ENCODE measurements around the gene NPHS2.
"Not testable (repeated sequence)": the region's sequence is repeated elsewhere in the genome, so short reads cannot be mapped to it uniquely, and the experiment has no call there.

The NPHS2 gene

GRCh38 chr1:179530352-179530751, 45.4 kb downstream of the NPHS2 start:
- no peak overlapping the region for H3K4me3 ChIP-seq (ENCODE audit: low read depth in 1 of 2, low read length in 2 of 2)
- H3K36me3 ChIP-seq (ENCODE audit: insufficient read depth, low read length): no peaks in the 10 kb centered on the region
- H3K4me1 ChIP-seq (ENCODE audit: insufficient read depth, low read length): no peaks in the 10 kb centered on the region
- no peaks in the 10 kb centered on the region for H3K27me3 ChIP-seq (ENCODE audit: control insufficient read depth in 1 of 2, insufficient read depth in 2 of 2, low read length in 2 of 2)
- no peaks in the 10 kb centered on the region for H3K9me3 ChIP-seq (ENCODE audit: low read length)
- no peak overlapping the region for H3K9ac ChIP-seq (ENCODE audit: low read length)
- no peak overlapping the region for H3K27ac ChIP-seq (ENCODE audit: low read depth, low read length)

GRCh38 chr1:179529482-179530195, 46.1 kb downstream of the NPHS2 start:
- H3K4me3 ChIP-seq (ENCODE audit: low read depth in 1 of 2, low read length in 2 of 2): no peak overlapping the region
- H3K9ac ChIP-seq (ENCODE audit: low read length): no peak overlapping the region
- H3K27ac ChIP-seq (ENCODE audit: low read depth, low read length): no peak overlapping the region
- no peaks in the 10 kb centered on the region for H3K9me3 ChIP-seq (ENCODE audit: low read length)
- no peaks in the 10 kb centered on the region for H3K27me3 ChIP-seq (ENCODE audit: control insufficient read depth in 1 of 2, insufficient read depth in 2 of 2, low read length in 2 of 2)
- no peaks in the 10 kb centered on the region for H3K36me3 ChIP-seq (ENCODE audit: insufficient read depth, low read length)
- no peaks in the 10 kb centered on the region for H3K4me1 ChIP-seq (ENCODE audit: insufficient read depth, low read length)

- H3K9ac ChIP-seq (ENCODE audit: low read length); H3K4me1 ChIP-seq (ENCODE audit: insufficient read depth, low read length); H3K9me3 ChIP-seq (ENCODE audit: low read length); H3K27ac ChIP-seq (ENCODE audit: low read depth, low read length); H3K27me3 ChIP-seq (ENCODE audit: control insufficient read depth in 1 of 2, insufficient read depth in 2 of 2, low read length in 2 of 2); H3K36me3 ChIP-seq (ENCODE audit: insufficient read depth, low read length); H3K4me3 ChIP-seq (ENCODE audit: low read depth in 1 of 2, low read length in 2 of 2): not testable (repeated sequence)
Measured at GRCh38 chr1:179518544-179518943, 57.2 kb downstream of the NPHS2 start.

GRCh38 chr1:179516976-179517705, 58.6 kb downstream of the NPHS2 start:
- Histone ChIP-seq H3K4me1 (ENCODE audit: insufficient read depth, low read length) (no peaks in the 10 kb centered on the region), H3K9ac (ENCODE audit: low read length) (no peak overlapping the region), H3K4me3 (ENCODE audit: low read depth in 1 of 2, low read length in 2 of 2) (no peak overlapping the region), H3K9me3 (ENCODE audit: low read length) (no peaks in the 10 kb centered on the region), H3K27me3 (ENCODE audit: control insufficient read depth in 1 of 2, insufficient read depth in 2 of 2, low read length in 2 of 2) (no peaks in the 10 kb centered on the region), H3K27ac (ENCODE audit: low read depth, low read length) (no peak overlapping the region), H3K36me3 (ENCODE audit: insufficient read depth, low read length) (no peaks in the 10 kb centered on the region)

- Histone ChIP-seq H3K9ac (ENCODE audit: low read length) (no peak overlapping the region), H3K4me3 (ENCODE audit: low read depth in 1 of 2, low read length in 2 of 2) (no peak overlapping the region), H3K27ac (ENCODE audit: low read depth, low read length) (no peak overlapping the region), H3K36me3 (ENCODE audit: insufficient read depth, low read length) (no peaks in the 10 kb centered on the region), H3K27me3 (ENCODE audit: control insufficient read depth in 1 of 2, insufficient read depth in 2 of 2, low read length in 2 of 2) (no peaks in the 10 kb centered on the region), H3K9me3 (ENCODE audit: low read length) (no peaks in the 10 kb centered on the region), H3K4me1 (ENCODE audit: insufficient read depth, low read length) (no peaks in the 10 kb centered on the region)
Measured at GRCh38 chr1:179510038-179510437, 65.7 kb downstream of the NPHS2 start.

GRCh38 chr1:179509384-179509783, 66.4 kb downstream of the NPHS2 start:
- Histone ChIP-seq H3K27ac (ENCODE audit: low read depth, low read length) (no peak overlapping the region), H3K4me1 (ENCODE audit: insufficient read depth, low read length) (no peaks in the 10 kb centered on the region), H3K9me3 (ENCODE audit: low read length) (no peaks in the 10 kb centered on the region), H3K4me3 (ENCODE audit: low read depth in 1 of 2, low read length in 2 of 2) (no peak overlapping the region), H3K36me3 (ENCODE audit: insufficient read depth, low read length) (no peaks in the 10 kb centered on the region), H3K27me3 (ENCODE audit: control insufficient read depth in 1 of 2, insufficient read depth in 2 of 2, low read length in 2 of 2) (no peaks in the 10 kb centered on the region), H3K9ac (ENCODE audit: low read length) (no peak overlapping the region)

- Histone ChIP-seq H3K9ac (ENCODE audit: low read length) (no peak overlapping the region), H3K9me3 (ENCODE audit: low read length) (no peaks in the 10 kb centered on the region), H3K36me3 (ENCODE audit: insufficient read depth, low read length) (no peaks in the 10 kb centered on the region), H3K4me3 (ENCODE audit: low read depth in 1 of 2, low read length in 2 of 2) (no peak overlapping the region), H3K27ac (ENCODE audit: low read depth, low read length) (no peak overlapping the region), H3K27me3 (ENCODE audit: control insufficient read depth in 1 of 2, insufficient read depth in 2 of 2, low read length in 2 of 2) (no peaks in the 10 kb centered on the region), H3K4me1 (ENCODE audit: insufficient read depth, low read length) (no peaks in the 10 kb centered on the region)
Measured at GRCh38 chr1:179506199-179506598, 69.5 kb downstream of the NPHS2 start.

All from muscle layer of colon (tissue), 2 donors.